ENCODE results near the gene ROS1.
"Not testable (repeated sequence)": the region's sequence is repeated elsewhere in the genome, so short reads cannot be mapped to it uniquely, and the experiment has no call there.

ROS1 gene

DNA sequence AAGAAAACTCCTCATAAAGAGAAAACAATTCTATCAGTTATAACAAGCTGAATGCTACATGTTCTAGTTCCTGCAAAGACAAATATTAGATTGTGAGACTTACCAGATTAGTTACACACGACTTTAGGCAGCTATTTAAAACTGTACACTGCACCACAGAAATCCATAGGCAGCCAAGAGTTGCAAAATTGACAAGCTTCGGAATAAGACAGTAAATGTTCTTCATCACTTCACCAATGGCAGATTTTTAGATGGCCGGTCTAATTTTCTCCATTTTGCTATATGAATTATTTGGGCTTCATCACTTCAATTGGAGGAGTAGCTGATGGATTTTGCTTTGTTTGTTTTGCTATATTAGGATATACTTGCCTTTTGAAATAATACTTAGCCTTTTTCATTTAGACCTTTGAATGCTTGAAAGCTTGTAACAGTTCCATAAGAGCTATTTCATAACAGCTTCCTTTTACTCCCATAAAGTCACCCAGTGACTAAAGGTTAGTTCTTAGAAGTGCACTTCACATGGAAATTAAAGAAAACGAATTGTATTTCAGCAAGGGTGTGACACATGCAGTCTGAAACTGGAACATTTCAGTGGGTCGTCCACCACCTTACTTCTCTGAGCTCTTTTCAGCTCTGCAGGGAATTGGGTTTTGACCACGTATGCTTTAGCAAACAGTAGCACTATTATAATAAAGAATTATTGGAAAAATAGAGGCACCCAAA is at the start of gene ROS1:
ROS1 (minus strand) TSS at position 512 of the 723 bp plus-strand sequence; CDS start at position 226, 286 bp downstream.
- intact Hi-C loops (cut with DNase I), result no loop called here
- no peak for DNase-seq

DNA sequence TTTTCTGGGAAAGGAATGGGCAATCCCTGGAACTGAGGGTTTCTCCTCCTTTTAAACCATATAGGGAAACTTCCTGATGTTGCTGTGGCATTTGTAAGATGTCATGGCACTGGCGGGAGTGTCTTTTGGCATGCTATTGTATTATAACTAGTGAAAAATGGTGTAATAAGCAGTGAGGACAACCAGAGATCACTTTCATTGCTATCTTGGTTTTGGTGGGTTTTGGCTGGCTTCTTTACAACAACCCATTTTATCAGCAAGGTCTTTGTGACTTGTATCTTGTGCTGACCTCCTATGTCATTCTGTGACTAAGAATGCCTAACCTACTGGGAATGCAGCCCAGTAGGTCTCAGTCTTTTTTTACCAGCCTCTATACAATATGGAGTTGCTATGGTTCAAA is 47.7 kb upstream of the ROS1 start:
- no peak for DNase-seq
- intact Hi-C loops (cut with DNase I), result no loop called here

DNA sequence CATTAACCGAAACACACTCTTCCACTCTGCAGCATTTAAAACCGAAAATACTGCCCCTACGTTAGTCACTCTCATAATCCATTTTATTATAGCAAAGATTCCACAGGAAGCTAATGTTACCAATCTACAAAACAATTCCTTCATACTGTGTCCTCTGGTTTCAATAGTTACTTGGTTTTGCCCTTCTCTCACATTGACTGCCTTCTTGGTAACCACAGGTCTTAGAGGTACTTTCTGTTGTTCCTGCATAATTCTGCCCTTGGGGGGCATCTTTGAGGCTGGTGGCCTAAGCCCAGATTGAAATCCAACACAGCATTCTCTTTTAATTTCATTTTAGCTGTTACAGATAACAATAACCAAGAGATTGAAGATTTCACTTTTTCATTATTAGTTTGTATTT is 46.9 kb upstream of the ROS1 start:
- no peak for DNase-seq
- intact Hi-C loops (cut with DNase I), result no loop called here

DNA sequence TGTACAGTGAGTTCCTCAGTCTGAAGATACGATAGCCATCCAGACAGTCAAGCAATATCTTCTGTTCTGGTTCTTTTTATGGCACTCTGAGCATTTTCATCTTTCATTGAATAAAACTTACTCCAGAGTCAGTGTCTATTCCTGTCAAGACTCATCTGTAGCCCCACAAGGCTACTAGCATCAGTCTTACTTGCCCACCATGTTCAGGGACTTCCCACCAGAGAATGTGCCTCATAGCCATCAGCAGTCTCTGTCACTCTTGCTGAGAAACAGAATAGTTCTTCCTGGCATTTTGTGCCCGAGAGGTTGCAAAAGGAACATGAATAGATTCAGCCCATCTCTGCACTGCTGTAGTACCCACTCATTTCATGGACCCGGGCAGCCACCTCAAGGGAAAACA is 44.0 kb upstream of the ROS1 start:
- intact Hi-C loops (cut with DNase I), result no loop called here
- DNase-seq, result no peak

DNA sequence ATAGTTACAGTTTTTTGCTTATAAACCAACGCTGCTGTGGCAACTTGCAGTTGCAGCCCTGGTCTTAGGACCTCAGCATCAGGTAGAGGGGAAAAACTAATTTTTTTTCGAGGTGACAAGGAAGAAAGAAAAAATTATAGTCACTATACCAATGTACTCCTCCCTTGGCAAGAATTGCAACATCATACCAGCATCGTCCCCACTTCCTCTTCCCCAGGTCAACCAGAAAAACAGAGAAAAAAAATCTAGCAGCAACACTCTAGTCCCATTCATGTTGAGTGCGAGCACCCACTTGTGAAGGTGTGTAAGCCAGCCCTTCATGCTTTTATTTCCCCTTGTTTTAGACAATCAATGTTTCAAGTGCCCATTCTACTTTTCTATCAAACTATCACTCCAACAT is 43.6 kb upstream of the ROS1 start:
- intact Hi-C loops (cut with DNase I), result no loop called here
- no peak for DNase-seq

DNA sequence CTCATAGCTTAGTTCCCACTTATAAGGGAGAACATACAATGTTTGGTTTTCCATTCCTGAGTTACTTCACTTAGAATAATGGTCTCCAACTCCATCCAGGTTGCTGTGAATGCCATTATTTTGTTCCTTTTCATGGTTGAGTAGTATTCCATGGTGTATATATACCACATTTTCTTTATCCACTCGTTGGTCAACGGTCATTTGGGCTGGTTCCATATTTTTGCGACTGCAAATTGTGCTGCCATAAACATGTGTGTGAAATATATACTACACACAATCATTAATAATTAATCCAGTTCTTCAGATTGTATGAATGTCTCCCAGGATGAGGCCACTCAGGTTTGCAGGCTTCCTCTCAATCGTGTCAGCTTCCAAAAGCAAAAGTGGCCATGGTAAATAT is 42.8 kb upstream of the ROS1 start:
- intact Hi-C loops (cut with DNase I); DNase-seq: not testable (repeated sequence)

DNA sequence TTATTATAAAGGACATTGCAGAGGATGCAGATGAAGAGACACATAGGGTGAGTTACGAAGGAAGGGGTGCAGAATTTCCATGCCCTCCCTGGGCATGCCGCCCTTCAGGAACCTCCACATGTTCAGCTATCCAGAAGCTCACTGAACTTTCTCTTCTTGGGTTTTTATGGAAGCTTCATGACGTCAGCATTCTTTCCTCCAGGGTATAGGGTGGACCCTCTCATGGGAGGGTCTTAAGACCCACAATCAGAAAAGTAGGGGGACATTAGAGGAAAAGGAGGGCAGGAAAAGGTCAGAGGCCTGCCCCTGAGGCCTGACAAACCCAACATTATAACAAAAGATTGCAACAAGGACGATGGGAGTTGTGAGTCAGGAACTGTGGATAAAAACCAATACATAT is 42.1 kb upstream of the ROS1 start:
- DNase-seq, result no peak
- intact Hi-C loops (cut with DNase I), result no loop called here

DNA sequence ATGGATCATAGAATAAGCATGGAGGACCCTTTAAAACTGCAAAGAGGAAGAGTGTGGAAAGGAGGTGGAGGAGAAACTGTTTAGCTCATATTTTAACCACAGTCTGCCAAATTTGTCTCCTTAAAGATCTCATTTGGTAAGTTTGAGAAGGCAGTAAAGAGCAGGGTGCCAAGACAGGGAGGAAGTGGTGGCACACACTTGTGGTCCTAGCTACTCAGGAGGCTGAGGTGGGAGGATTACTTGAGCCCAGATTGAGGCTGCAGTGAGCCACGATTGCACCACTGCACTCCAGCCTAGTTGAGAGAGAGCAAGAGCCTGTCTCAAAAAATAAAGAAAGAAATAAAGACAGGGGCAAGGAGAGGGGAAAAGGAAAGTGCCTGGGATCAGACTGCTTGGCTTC is 39.9 kb upstream of the ROS1 start:
- intact Hi-C loops (cut with DNase I), result no loop called here
- DNase-seq, result no peak

DNA sequence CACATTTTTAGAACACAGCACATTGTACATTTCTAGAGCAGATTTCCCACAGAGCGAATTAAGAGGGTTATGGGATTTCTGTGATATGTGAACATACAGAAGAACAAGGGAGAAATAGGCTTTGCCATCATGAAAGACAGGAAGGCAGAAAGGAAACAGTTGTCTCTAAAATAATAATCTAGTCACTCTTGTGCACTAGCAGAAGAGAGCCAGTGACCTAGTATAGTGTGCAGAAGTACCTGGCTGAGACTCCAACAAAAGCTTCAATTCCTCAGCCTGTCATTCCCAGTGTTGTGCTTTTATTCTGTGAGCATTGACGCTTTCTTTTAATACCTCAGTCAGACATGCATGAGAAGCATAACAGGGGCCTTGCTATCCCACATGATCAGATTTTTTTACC is 39.0 kb upstream of the ROS1 start:
- no peak for DNase-seq
- intact Hi-C loops (cut with DNase I), result no loop called here

DNA sequence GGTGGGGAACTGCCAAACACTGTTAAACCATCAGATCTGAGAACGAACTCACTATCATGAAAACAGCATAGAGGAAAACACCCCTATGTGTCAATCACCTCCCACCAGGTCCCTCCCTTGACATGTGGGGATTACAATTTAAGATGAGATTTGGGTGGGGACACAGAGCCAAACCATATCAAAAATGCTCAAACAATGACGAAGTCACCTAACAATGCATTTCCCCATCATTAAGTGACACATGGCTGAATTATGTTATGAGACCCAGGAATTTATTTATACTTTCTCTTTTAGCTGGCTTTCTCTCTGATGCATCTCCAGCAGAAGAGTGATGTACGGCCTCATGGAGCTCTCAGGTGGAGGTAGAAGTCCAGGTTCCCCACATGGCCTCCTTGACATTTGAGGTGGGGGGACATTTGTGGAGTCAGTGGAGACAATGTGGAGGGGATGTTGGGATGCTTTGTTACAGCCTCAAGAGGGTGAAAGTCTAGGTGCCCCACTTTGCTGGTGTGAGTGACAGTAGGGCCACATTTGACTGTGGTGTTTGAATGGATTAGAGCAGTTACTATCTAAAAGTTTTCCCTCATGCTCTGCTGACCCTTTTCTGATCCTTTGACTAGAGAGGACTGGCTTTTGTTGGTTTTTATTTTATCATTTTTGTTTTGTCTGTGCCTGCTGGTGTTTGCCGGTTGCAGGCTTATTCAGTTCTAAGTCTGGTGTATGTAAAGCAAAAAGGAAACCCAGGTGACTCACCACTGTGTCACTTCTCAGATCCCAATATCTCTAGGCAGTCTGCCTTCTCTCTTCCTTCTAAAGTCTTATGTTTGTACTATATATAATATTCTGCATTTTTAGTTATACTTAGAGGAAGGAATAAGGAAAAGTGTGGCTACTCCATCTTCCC is 38.3 kb upstream of the ROS1 start:
- intact Hi-C loops (cut with DNase I), result no loop called here
- DNase-seq, result no peak

DNA sequence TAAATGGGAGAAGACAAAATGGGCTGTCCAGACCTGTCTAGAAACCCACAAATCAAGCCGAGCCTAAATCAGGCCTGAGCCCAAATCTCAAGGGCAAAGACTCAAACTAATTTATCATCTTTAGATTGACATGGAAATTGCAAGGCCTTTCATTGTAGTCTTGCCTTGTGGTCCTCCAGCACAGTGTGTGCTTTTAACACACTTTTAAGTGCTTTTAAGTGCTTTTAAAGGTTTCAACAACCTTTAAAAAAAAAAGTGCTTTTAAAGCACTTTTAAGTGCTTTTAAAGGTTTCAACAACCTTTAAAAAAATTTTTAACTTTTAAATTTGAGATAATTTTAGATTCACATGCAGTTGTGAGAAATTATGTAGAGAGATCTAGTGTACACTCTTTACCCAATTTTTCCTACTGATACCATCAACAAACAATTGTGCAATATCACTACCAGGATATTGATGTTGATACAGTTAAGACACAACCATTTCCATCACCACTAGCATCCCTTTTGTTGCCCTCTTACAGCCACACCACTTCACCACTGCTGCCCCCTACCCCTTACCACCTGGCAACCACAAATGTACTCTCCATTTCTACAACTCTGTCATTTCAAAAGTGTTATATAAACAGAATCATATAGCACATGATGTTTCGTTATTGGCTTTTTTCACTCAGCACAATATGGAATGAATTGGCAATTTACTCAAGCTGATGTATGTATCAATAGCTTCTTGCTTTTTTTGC is 33.6 kb upstream of the ROS1 start:
- intact Hi-C loops (cut with DNase I), result no loop called here
- no peak for DNase-seq

DNA sequence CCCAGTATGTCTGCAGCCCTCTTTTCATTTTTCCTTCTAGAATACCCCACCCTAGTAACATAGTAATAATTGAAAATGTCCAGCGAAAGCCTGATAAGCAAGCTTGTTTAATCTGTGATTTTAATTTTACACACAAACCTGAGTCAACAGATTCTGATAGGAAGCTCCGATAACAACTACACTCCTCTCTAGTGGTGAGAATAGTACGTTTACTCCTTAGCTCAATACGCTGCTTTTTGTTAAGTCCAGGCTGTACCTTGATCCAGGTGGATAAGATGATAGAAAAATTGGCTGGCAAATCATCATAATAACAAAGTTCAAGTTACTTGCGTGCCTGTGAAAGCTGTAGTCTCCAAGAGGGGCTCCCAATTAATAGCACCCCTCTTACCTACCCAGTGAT is 31.3 kb upstream of the ROS1 start:
- no peak for DNase-seq
- intact Hi-C loops (cut with DNase I), result no loop called here

DNA sequence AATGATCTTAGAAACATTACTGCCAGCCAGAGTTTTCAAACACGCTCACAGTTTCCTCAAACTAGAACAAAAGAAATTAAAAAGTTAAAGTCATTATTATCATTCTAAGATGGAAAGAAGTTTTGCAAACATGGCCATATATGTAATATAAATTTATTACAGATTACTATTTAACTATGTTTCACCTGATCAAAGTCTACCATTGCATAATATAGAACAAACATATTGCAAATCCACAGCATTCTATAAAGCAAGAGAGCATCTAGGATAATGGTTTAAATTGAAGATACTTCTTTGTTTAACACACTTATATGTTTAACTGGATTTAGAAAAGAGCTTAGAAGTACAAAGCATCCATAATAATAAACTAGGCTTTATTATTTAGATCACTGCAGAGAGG is 30.5 kb upstream of the ROS1 start:
- intact Hi-C loops (cut with DNase I), result no loop called here

DNA sequence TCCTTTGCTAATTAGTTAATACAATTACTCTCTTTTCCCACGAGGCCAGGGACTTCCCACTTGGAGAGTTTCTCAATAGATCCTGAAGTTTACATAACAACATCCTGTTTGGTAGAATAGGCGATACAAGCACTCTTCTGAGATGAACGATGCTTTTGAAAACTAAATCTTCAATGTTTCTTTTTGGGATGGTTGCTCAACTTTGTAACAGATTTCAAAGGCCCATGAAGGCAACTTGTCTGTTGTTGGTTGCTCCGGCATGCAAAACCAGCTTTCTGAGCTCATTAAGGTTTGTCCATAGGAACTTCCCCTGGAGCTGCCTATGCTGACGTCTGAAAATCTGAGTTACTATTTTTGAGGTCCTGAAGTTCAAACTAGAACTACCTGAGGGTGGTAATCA is 25.9 kb upstream of the ROS1 start:
- no peak for DNase-seq
- intact Hi-C loops (cut with DNase I), result no loop called here

More for the DNA sequence above, 30.5 kb upstream of the ROS1 start:
- no peak for DNase-seq

DNA sequence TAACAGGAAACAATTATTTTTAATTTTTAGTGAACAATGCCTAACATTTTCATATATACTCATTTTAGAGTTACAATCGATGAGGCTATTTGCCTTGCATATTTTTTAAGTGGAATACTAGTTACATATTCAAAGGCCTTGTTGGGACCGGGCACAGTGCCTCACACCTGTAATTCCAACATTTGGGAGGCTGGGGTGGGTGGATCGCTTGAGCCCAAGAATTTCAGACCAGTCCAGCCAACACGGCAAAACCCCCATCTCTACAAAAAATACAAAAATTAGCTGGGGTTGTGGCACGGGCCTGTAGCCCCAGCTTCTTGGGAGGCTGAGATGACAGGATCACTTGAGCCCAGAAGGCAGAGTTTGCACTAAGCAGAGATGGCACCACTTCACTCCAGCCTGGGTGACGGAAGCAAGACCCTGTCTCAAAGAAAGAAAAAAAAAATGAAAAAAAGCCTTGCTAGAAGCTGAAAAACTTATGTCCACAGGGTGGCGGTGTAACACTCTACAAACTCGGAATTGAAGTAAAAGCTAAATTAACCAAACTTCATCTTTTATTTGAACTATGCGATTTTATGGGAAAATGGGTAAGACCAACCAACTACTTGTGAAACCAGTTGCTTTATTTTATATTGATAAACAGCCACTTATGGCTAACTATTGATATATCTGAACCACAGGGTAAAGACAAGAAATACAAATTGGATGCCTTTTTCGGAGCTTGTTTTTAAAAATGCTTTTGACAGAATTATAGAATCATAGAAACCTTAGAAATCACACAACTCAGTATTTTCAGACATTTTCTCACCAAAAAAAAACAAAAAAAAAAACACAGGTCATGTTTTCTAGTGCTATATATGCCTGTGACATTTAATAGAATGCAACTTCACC is 24.1 kb upstream of the ROS1 start:
- intact Hi-C loops (cut with DNase I), result loop anchor here (1.0 to 10.0 kb wide), 5 partner anchors 99 to 375 kb away; no protein-coding TSS in a partner anchor
- DNase-seq, result peak in 5 of 10 donors; percentile 9 to 42 (median 30)

DNA sequence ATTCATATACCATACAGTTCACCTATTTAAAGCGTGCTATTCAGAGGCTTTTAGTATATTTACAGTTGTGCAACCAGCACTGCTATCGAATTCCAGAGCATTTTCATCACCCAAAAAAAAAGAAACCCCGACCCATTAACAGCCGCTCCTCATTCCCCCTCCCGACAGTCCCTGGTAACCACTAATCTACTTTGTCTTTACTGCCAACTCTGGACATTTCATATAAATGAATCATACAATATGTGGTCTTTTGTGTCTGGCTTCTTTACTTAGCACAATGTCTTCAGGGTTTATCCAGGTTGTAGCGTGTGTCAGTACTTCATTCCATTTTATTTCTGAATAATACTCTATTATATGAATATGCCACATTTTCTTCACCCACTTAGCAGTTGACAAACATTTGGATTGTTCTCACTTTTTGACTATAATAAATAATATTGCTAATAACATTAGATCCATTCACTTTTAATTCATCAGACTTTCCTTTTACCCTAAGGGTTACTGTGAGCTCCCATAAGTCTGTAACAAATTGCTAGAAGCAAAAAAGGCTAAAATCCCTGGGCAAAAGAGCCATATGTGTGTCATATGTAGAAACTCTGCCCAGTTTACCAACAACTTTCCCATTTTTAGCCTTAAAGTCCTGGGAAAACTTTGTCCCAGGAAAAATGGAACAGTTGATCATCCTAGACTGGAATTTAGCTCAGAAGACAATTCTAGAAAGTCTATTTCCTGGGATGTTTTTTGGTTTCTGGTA is 23.2 kb upstream of the ROS1 start:
- intact Hi-C loops (cut with DNase I), result loop anchor here (2.0 to 10.0 kb wide), 4 partner anchors 100 to 376 kb away; no protein-coding TSS in a partner anchor
- DNase-seq, result no peak

DNA sequence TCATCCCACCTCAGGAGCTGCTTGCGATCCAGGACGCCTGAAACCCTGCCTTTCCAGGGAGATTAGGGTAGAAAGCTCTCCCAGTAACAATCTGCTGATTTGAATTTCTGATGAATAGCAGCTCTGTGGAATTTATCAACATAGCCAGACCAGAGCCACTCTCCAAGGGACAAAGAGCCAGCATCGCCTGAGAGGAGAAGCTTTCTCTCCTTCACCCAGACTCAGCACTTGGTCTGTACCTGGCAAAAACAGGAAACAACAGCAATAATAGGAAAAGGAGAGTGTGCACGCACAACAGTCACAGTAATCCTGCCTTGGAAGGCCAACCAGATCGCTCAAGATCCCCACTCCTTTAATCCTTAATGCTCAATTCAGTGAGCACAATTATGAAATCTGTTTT is 22.3 kb upstream of the ROS1 start:
- DNase-seq, result no peak
- intact Hi-C loops (cut with DNase I), result loop anchor here (2.0 to 10.0 kb wide), 4 partner anchors 101 to 377 kb away; no protein-coding TSS in a partner anchor

DNA sequence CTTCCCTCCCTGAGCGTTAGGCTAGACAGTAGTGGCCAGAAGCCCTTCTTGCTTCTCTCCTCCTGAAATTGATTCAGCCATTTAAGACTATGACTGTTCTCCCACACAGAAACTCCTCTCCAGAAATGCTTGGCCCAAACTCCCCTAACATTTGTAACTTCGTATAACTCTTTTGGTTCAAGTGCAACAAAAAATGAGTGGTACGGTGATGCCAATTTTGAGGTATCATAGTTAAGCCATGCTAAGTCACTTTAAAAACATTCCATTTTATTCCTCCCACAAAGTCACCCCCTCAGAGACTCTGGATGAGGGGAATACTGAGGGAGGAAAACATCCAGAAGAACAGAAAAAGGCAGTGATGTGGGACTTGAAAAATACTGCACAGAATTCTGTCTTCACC is 21.1 kb upstream of the ROS1 start:
- no peak for DNase-seq
- intact Hi-C loops (cut with DNase I), result loop anchor here (10.0 kb wide), 2 partner anchors 102 to 378 kb away; no protein-coding TSS in a partner anchor

DNA sequence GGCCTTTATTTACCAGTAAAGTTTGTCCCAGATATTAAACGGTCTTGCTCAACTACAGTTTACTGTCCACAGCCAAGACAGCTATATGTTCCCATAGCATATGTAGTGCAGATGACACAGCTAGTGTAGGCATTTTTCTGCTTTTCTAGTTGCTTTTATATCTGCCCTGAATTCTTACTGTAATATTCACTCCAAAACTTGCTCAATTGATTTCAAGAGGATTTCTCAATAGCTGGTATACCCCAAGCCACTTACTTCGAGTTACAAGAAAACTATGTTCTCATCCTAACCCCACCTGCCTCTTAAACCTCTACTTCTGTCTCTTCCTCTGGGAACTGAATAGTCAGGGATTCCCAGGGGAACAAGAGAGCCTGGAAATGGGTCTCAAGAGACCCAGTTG is 18.9 kb upstream of the ROS1 start:
- no peak for DNase-seq
- intact Hi-C loops (cut with DNase I), result loop anchor here (10.0 kb wide), 2 partner anchors 100 to 380 kb away; no protein-coding TSS in a partner anchor
